GM12878 (cell line): ENCODE data around the gene LIG3. TPM values are rescaled to one million over a fixed set of nuclear protein-coding genes. Genes with fewer than 3 reads are reported as not detected.

Source experiments
- ATAC-seq: fragments of 200-7000 bp; cut with Tn5 transposase; 3 replicates; pipeline ENCODE4 v1.9.1; 2020; ENCODE audit warnings: mild to moderate bottlenecking, moderate library complexity
- BruUV-seq: library from RNA; stranded (reverse); fragments of 400-500 nt; replicated peaks from 2 replicates; lab custom pipeline; 2021; lab: Mats Ljungman, UMichigan
- CTCF ChIA-PET: fragments of 300-600 bp; sonication (Branson Sonifier 250); formaldehyde crosslinking; extraction: SDS; loops from one replicate; lab custom pipeline; 2021; ENCODE audit warnings: inconsistent platforms; lab: Yijun Ruan, JAX
- POLR2A ChIA-PET: fragments of 350-600 bp; formaldehyde crosslinking; extraction: SDS; loops from one replicate; lab custom pipeline; 2021; ENCODE audit warnings: inconsistent platforms; lab: Charles Lee
- RAD21 ChIA-PET: fragments of 300-600 bp; sonication (Branson Sonifier 250); formaldehyde crosslinking; loops from one replicate; lab custom pipeline; 2023; ENCODE audit warnings: antibody characterized with exemption; ENCODE audit not compliant: unreplicated experiment; lab: Charles Lee
- SMC1A ChIA-PET: fragments of 300-600 bp; sonication (Branson Sonifier 250); formaldehyde crosslinking; loops from one replicate; lab custom pipeline; 2023; ENCODE audit not compliant: unreplicated experiment, uncharacterized antibody; lab: Charles Lee
- DNase-seq: peaks from one replicate; pipeline ENCODE4 v3.0.0-alpha.2; 2011; ENCODE audit warnings: low read depth, low spot score
- FAIRE-seq: peaks from 3 replicates; lab custom pipeline; 2011; peaks lifted over from hg19 to GRCh38; lab: Jason Lieb, UNC
- H2AFZ ChIP-seq: 2 replicates; pipeline ENCODE4 v1.6.0; 2011; ENCODE audit warnings: low read depth, low read length, control low read depth; ENCODE audit not compliant: control insufficient read depth
- H3K27ac ChIP-seq: 2 replicates; pipeline ENCODE4 v1.5.1; 2011; ENCODE audit warnings: control low read depth; ENCODE audit not compliant: control insufficient read depth, insufficient read depth
- H3K27me3 ChIP-seq, 2 experiments: replicated peaks in 1 of 2; 2 replicates each; pipeline versions ENCODE4 v1.6.0 to v1.6.1; 2011; ENCODE audit warnings: low read length in 1 of 2; ENCODE audit not compliant: control insufficient read depth in 2 of 2, insufficient read depth in 2 of 2
- H3K36me3 ChIP-seq, 2 experiments: 2 replicates each; pipeline ENCODE4 v1.5.1; 2011; ENCODE audit warnings: low read length in 1 of 2; ENCODE audit not compliant: control insufficient read depth in 2 of 2, insufficient read depth in 2 of 2
- H3K4me1 ChIP-seq: 2 replicates; pipeline ENCODE4 v1.6.1; 2011; ENCODE audit warnings: mild to moderate bottlenecking, low read length, moderate library complexity, mixed read lengths; ENCODE audit not compliant: control insufficient read depth, insufficient read depth
- H3K4me2 ChIP-seq: 2 replicates; pipeline ENCODE4 v1.6.0; 2011; ENCODE audit warnings: control low read depth; ENCODE audit not compliant: control insufficient read depth, insufficient read depth
- H3K4me3 ChIP-seq: fragments of 200-600 bp; sonication (generic); 2 replicates; pipeline ENCODE4 v1.5.1; 2016
- H3K79me2 ChIP-seq: 2 replicates; pipeline ENCODE4 v1.6.0; 2011; ENCODE audit warnings: low read length; ENCODE audit not compliant: control insufficient read depth, insufficient read depth
- H3K9ac ChIP-seq: 2 replicates; pipeline ENCODE4 v1.8.0; 2011; ENCODE audit warnings: low read length, control low read depth, mixed read lengths; ENCODE audit not compliant: control insufficient read depth, insufficient read depth
- H3K9me3 ChIP-seq: replicated peaks from 3 replicates; pipeline ENCODE4 v1.5.1; 2011; ENCODE audit warnings: mild to moderate bottlenecking, low read length; ENCODE audit not compliant: control insufficient read depth, insufficient read depth
- H4K20me1 ChIP-seq: 2 replicates; pipeline ENCODE4 v1.6.0; 2011; ENCODE audit not compliant: control insufficient read depth, insufficient read depth
- CHD2 ChIP-seq: IDR thresholded peaks from 2 replicates; pipeline ENCODE4 v1.6.1; 2011; ENCODE audit warnings: low read depth, low read length, improper control_type of control experiment, borderline replicate concordance
- IRF4 ChIP-seq: IDR thresholded peaks from 2 replicates; pipeline ENCODE4 v1.6.1; 2011; ENCODE audit warnings: low read depth, low read length
- KLF5 ChIP-seq: fragments of 450-650 bp; IDR thresholded peaks from 2 replicates; pipeline ENCODE4 v1.6.1; 2014; ENCODE audit warnings: mild to moderate bottlenecking; ENCODE audit not compliant: partially characterized antibody
- MXI1 ChIP-seq: fragments of 150-350 bp; IDR thresholded peaks from 2 replicates; pipeline ENCODE4 v1.6.1; 2011; ENCODE audit warnings: low read depth, mild to moderate bottlenecking, inconsistent platforms, low read length, improper control_type of control experiment
- NR2C1 ChIP-seq: fragments of 450-650 bp; IDR thresholded peaks from 2 replicates; pipeline ENCODE4 v1.6.1; 2017; ENCODE audit warnings: antibody characterized with exemption, mild to moderate bottlenecking, moderate library complexity
- PKNOX1 ChIP-seq: fragments of 450-650 bp; IDR thresholded peaks from 2 replicates; pipeline ENCODE4 v1.6.1; 2016; ENCODE audit warnings: mild to moderate bottlenecking
- POLR2AphosphoS5 ChIP-seq: IDR thresholded peaks from 2 replicates; pipeline ENCODE4 v1.6.1; 2011; ENCODE audit warnings: mild to moderate bottlenecking, low read length, inconsistent platforms
- SMAD5 ChIP-seq: IDR thresholded peaks from 2 replicates; pipeline ENCODE4 v1.6.1; 2016; ENCODE audit warnings: antibody characterized with exemption, low read depth
- TAF1 ChIP-seq: IDR thresholded peaks from 2 replicates; pipeline ENCODE4 v1.6.1; 2011; ENCODE audit warnings: mild to moderate bottlenecking, low read depth, low read length, borderline replicate concordance
- TCF7 ChIP-seq: IDR thresholded peaks from 2 replicates; pipeline ENCODE4 v1.6.1; 2014; ENCODE audit warnings: antibody characterized with exemption, borderline replicate concordance
- WGBS: methylation state at CpG from one replicate; pipeline ENCODE4 v1.1.6; 2016; ENCODE audit warnings: low lambda C conversion rate; ENCODE audit not compliant: insufficient replicate concordance, insufficient coverage; ENCODE audit errors: missing lambda C conversion rate; 5-methylcytosine and 5-hydroxymethylcytosine counted together
- in situ Hi-C: fragments of 300-500 bp; cut with MboI; formaldehyde crosslinking; loops from 9 replicates; pipeline ENCODE4 v1.14.3; 2018; ENCODE audit warnings: mixed read lengths
- intact Hi-C: fragments of 100-400 bp; cut with micrococcal nuclease; formaldehyde crosslinking; loops from one replicate; pipeline ENCODE4 v1.14.2; 2022; ENCODE audit not compliant: unreplicated experiment
- polyA plus RNA-seq, 11 experiments: library from polyadenylated mRNA; depleted of rRNA in 4 of 11; unstranded in 6 of 11; stranded (reverse) in 5 of 11; fragments of >200 nt; fragmentation: Nextera tagmentation in 4 of 11; fragmentation: Illumina TruSeq in 1 of 11; extraction: Ambion mirVana in 4 of 11; extraction: Trizol in 1 of 11; gene quantifications; 1 replicate in 1 of 11; 2 replicates in 10 of 11; pipeline versions ENCODE4 v1.2.1 to v1.2.3, GENCODE V29; 2011 to 2016; ENCODE audit warnings: inconsistent platforms in 2 of 11, missing spikeins in 2 of 11, low read depth in 1 of 11
- total RNA-seq, 4 experiments: library from RNA; depleted of rRNA in 3 of 4; stranded (reverse); fragments of >200 nt in 3 of 4; fragmentation: Illumina TruSeq in 1 of 4; extraction: Trizol in 1 of 4; gene quantifications; 2 replicates each; pipeline versions ENCODE4 v1.2.1 to v1.2.3, GENCODE V29; 2013 to 2021
- TF ChIP-seq, protein P1 (sequence below): IDR thresholded peaks from 2 replicates; pipeline ENCODE4 v1.6.1; 2012; ENCODE audit warnings: low read depth, low read length, improper control_type of control experiment
- TF ChIP-seq, protein P2 (sequence below): IDR thresholded peaks from 2 replicates; pipeline ENCODE4 v1.6.1; 2012; ENCODE audit warnings: improper control_type of control experiment, low read depth, low read length; ENCODE audit not compliant: insufficient replicate concordance
- TF ChIP-seq, protein P3 (sequence below): IDR thresholded peaks from 2 replicates; pipeline ENCODE4 v1.6.1; 2011; ENCODE audit warnings: borderline replicate concordance, low read depth, mild to moderate bottlenecking, moderate library complexity, mixed read lengths, low read length; ENCODE audit not compliant: insufficient read depth; ENCODE audit errors: extremely low read length

Gene LIG3
- total and polyA plus RNA-seq, 10 of the 15 experiments (the other 5 are each of a cell fraction or from before 2014, with no cell fraction given), result 6.5 to 45.4 (median 31.0) TPM

GRCh38 chr17:34961093-34961911 lies 19.0 kb upstream of the LIG3 start, which contains the start of the genes CCT6B and ZNF830:
TSS of gene CCT6B (minus strand) at chr17:34961460. CDS start at chr17:34961393, 67 bp downstream.
TSS of gene ZNF830 (plus strand) at chr17:34961540. CDS start at chr17:34961567, 27 bp downstream.
- intact Hi-C loops (no loop called here), in situ Hi-C loops (no loop called here)
- H3K27ac ChIP-seq, result peak within 1 kb of the TSS; percentile 83
- H3K4me2 ChIP-seq, result peak within 1 kb of the TSS; percentile 70
- ChIA-PET RAD21 (interaction anchor here (0.6 kb wide), 1 partner anchor 407 kb away, joined by 3 read pairs; no protein-coding TSS in a partner anchor), SMC1A (interaction anchor here (1.2 kb wide), 1 partner anchor 11 kb away, joined by 3 read pairs; no protein-coding TSS in a partner anchor), CTCF (interaction anchor here (1.1 to 1.6 kb wide), 3 partner anchors 20 to 158 kb away, joined by 3 to 6 read pairs (median 3); no protein-coding TSS in a partner anchor), POLR2A (interaction anchor here (0.5 to 1.8 kb wide), 4 partner anchors 19 to 488 kb away, joined by 3 to 8 read pairs (median 4); partner anchors contain the start of gene LIG3)
- DNase-seq (peak; percentile 79), FAIRE-seq (peak; percentile 92), ATAC-seq (peak; percentile 98)
- no peaks in the 10 kb centered on the region for H3K27me3 ChIP-seq
- BruUV-seq, result no TSS peak
- H3K4me1 ChIP-seq, result peaks cover 9% of the 10 kb centered on the region; the same call in 1 of the 2 replicates
- H4K20me1 ChIP-seq, result no peaks in the 10 kb centered on the region
- peak within 1 kb of the TSS; percentile 73 for H3K4me3 ChIP-seq
- no peaks in the 10 kb centered on the region for H3K9me3 ChIP-seq
- peaks cover 23% of the 10 kb centered on the region for H3K79me2 ChIP-seq
- H3K9ac ChIP-seq, result peak within 1 kb of the TSS; percentile 81
- peaks cover 0 to 6% of the 10 kb centered on the region in 2 experiments; a peak in 3 of 4 replicates for H3K36me3 ChIP-seq
- under 1% methylated on average over 65 of the region's 65 CpGs for WGBS
- peak within 1 kb of the TSS; percentile 96 for H2AFZ ChIP-seq
- peak; percentile 97 for TF ChIP-seq TAF1
- TF ChIP-seq PKNOX1, result peak; percentile 45; the same call in 1 of the 2 replicates
- TF ChIP-seq, protein P1, sequence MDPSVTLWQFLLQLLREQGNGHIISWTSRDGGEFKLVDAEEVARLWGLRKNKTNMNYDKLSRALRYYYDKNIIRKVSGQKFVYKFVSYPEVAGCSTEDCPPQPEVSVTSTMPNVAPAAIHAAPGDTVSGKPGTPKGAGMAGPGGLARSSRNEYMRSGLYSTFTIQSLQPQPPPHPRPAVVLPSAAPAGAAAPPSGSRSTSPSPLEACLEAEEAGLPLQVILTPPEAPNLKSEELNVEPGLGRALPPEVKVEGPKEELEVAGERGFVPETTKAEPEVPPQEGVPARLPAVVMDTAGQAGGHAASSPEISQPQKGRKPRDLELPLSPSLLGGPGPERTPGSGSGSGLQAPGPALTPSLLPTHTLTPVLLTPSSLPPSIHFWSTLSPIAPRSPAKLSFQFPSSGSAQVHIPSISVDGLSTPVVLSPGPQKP, result peak; percentile 60
- peak; percentile 97 for TF ChIP-seq SMAD5
- no peak for TF ChIP-seq NR2C1
- TF ChIP-seq CHD2, result 0 out of 2 replicates have a peak, but pooled peaks have one; percentile 26
- TF ChIP-seq TCF7, result no peak
- TF ChIP-seq, protein P2, sequence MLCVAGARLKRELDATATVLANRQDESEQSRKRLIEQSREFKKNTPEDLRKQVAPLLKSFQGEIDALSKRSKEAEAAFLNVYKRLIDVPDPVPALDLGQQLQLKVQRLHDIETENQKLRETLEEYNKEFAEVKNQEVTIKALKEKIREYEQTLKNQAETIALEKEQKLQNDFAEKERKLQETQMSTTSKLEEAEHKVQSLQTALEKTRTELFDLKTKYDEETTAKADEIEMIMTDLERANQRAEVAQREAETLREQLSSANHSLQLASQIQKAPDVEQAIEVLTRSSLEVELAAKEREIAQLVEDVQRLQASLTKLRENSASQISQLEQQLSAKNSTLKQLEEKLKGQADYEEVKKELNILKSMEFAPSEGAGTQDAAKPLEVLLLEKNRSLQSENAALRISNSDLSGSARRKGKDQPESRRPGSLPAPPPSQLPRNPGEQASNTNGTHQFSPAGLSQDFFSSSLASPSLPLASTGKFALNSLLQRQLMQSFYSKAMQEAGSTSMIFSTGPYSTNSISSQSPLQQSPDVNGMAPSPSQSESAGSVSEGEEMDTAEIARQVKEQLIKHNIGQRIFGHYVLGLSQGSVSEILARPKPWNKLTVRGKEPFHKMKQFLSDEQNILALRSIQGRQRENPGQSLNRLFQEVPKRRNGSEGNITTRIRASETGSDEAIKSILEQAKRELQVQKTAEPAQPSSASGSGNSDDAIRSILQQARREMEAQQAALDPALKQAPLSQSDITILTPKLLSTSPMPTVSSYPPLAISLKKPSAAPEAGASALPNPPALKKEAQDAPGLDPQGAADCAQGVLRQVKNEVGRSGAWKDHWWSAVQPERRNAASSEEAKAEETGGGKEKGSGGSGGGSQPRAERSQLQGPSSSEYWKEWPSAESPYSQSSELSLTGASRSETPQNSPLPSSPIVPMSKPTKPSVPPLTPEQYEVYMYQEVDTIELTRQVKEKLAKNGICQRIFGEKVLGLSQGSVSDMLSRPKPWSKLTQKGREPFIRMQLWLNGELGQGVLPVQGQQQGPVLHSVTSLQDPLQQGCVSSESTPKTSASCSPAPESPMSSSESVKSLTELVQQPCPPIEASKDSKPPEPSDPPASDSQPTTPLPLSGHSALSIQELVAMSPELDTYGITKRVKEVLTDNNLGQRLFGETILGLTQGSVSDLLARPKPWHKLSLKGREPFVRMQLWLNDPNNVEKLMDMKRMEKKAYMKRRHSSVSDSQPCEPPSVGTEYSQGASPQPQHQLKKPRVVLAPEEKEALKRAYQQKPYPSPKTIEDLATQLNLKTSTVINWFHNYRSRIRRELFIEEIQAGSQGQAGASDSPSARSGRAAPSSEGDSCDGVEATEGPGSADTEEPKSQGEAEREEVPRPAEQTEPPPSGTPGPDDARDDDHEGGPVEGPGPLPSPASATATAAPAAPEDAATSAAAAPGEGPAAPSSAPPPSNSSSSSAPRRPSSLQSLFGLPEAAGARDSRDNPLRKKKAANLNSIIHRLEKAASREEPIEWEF, result no peak
- peak; percentile 98 for TF ChIP-seq POLR2AphosphoS5
- TF ChIP-seq IRF4, result peak; percentile 68
- TF ChIP-seq, protein P3, sequence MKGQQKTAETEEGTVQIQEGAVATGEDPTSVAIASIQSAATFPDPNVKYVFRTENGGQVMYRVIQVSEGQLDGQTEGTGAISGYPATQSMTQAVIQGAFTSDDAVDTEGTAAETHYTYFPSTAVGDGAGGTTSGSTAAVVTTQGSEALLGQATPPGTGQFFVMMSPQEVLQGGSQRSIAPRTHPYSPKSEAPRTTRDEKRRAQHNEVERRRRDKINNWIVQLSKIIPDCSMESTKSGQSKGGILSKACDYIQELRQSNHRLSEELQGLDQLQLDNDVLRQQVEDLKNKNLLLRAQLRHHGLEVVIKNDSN, result no peak
- no peak for TF ChIP-seq KLF5
- peak; percentile 67; the same call in 1 of the 2 replicates for TF ChIP-seq MXI1
